Natural killer cell (primary cell): Measurements from ENCODE around the gene SPTBN4. TPM values are rescaled to one million over a fixed set of nuclear protein-coding genes. Genes with fewer than 3 reads are reported as not detected.
A peak's percentile ranks its signal among the peaks of the same experiment; 100 is the strongest.

ENCODE experiments used
- ATAC-seq, 3 donors: fragments of 150-1000 bp in 2 of 3; fragments of 200-7000 bp in 1 of 3; cut with Tn5 transposase; 1 replicate in 1 of 3; 2 replicates in 2 of 3; pipeline ENCODE4 v1.10.0; 2021; ENCODE audit warnings: mild to moderate bottlenecking in 2 of 3, moderate library complexity in 2 of 3
- DNase-seq, 2 donors: peaks; one replicate each; pipeline versions ENCODE4 v3.0.0 to v3.0.0-alpha.2; 2013 to 2021; ENCODE audit warnings: mixed read lengths in 1 of 2
- H3K27ac ChIP-seq: one replicate; pipeline ENCODE4 v1.5.1; 2013; ENCODE audit warnings: mild to moderate bottlenecking, low read length
- H3K27me3 ChIP-seq: one replicate; pipeline ENCODE4 v1.6.1; 2013; ENCODE audit warnings: low read length; ENCODE audit not compliant: control insufficient read depth, insufficient read depth
- H3K36me3 ChIP-seq: one replicate; pipeline ENCODE4 v1.6.1; 2013; ENCODE audit warnings: low read length; ENCODE audit not compliant: control insufficient read depth, insufficient read depth
- H3K4me1 ChIP-seq: one replicate; pipeline ENCODE4 v1.6.1; 2013; ENCODE audit warnings: low read length; ENCODE audit not compliant: control insufficient read depth, insufficient read depth
- H3K4me3 ChIP-seq: one replicate; pipeline ENCODE4 v1.5.1; 2013; ENCODE audit warnings: low read length
- H3K9me3 ChIP-seq: one replicate; pipeline ENCODE4 v1.6.1; 2013; ENCODE audit warnings: low read length; ENCODE audit not compliant: control insufficient read depth, insufficient read depth
- H3K27ac Mint-ChIP-seq, 2 donors: one replicate each; pipeline ENCODE4 v1.8.0; 2022; ENCODE audit warnings: mild to moderate bottlenecking in 2 of 2, mixed read lengths in 2 of 2, moderate library complexity in 1 of 2
- H3K27me3 Mint-ChIP-seq, 2 donors: one replicate each; pipeline ENCODE4 v1.8.0; 2022; ENCODE audit warnings: low read depth in 2 of 2, mixed read lengths in 2 of 2
- H3K36me3 Mint-ChIP-seq: one replicate; pipeline ENCODE4 v1.8.0; 2022; ENCODE audit warnings: mixed read lengths
- H3K4me1 Mint-ChIP-seq, 2 donors: one replicate each; pipeline ENCODE4 v1.8.0; 2022; ENCODE audit warnings: mixed read lengths in 2 of 2
- H3K4me3 Mint-ChIP-seq: one replicate; pipeline ENCODE4 v1.8.0; 2022; ENCODE audit warnings: mild to moderate bottlenecking, moderate library complexity, mixed read lengths
- H3K9me3 Mint-ChIP-seq, 2 donors: one replicate each; pipeline ENCODE4 v1.8.0; 2022; ENCODE audit warnings: mixed read lengths in 2 of 2
- WGBS: methylation state at CpG from one replicate; pipeline ENCODE4 v1.1.7; 2013; ENCODE audit warnings: missing lambda C conversion rate; ENCODE audit not compliant: insufficient coverage; 5-methylcytosine and 5-hydroxymethylcytosine counted together
- intact Hi-C: fragments of 100-400 bp; cut with micrococcal nuclease; formaldehyde crosslinking; loops from one replicate; pipeline ENCODE4 v1.14.2; 2022
- total RNA-seq, 4 donors: library from RNA; stranded (reverse); fragments of 120-200 nt in 1 of 4; gene quantifications; one replicate each; pipeline versions ENCODE4 v1.2.3 to v1.2.4, GENCODE V29; 2013 to 2022
- TF ChIP-seq, protein P1 (sequence below): fragments of 200-600 bp; IDR thresholded peaks from one replicate; pipeline ENCODE4 v1.8.0; 2022; ENCODE audit warnings: antibody characterized with exemption

The SPTBN4 gene
- total RNA-seq, 3 donors from 2014 or later (not counting 1 experiment from before 2014, with no cell fraction given) = 0.16 to 0.63 (median 0.31) TPM

DNA sequence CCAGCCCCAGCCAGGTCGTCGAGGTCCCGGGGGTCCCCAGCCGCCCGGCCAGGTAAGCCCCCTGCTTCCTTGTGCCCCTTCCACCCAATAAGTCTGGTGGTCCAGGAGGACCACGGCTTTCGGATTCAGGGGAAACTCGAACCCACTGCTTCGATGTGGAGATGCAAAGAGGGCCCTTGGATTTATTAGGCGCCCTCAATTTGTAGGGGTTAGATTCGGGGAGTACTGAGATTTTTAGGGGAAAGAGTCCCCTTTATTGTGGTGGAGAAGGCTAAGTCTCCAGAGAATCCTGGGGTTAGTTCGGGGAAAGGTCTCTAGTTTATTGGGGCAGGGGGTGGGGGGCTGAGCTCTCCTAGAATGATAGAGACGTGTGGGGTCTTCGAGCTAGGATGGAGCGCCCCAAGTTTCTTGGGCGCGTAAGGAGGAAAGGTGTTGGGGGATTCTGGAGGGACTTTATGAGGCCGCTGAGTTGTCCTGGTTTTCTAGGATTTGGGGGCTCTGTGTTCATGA lies 130.6 kb downstream of the SPTBN4 start:
- TF ChIP-seq, protein P1, sequence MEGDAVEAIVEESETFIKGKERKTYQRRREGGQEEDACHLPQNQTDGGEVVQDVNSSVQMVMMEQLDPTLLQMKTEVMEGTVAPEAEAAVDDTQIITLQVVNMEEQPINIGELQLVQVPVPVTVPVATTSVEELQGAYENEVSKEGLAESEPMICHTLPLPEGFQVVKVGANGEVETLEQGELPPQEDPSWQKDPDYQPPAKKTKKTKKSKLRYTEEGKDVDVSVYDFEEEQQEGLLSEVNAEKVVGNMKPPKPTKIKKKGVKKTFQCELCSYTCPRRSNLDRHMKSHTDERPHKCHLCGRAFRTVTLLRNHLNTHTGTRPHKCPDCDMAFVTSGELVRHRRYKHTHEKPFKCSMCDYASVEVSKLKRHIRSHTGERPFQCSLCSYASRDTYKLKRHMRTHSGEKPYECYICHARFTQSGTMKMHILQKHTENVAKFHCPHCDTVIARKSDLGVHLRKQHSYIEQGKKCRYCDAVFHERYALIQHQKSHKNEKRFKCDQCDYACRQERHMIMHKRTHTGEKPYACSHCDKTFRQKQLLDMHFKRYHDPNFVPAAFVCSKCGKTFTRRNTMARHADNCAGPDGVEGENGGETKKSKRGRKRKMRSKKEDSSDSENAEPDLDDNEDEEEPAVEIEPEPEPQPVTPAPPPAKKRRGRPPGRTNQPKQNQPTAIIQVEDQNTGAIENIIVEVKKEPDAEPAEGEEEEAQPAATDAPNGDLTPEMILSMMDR = no peak
- H3K4me3 ChIP-seq = no peak overlapping the region
- H3K9me3 ChIP-seq = no peaks in the 10 kb centered on the region
- ATAC-seq (no peak), DNase-seq (no peak)
- 14% methylated on average over 18 of the region's 18 CpGs for WGBS
- Mint-ChIP-seq H3K27me3 (peaks cover 14 to 40% of the 10 kb centered on the region in 2 donors), H3K9me3 (no peaks in the 10 kb centered on the region), H3K4me3 (peak overlapping the region; percentile 40), H3K36me3 (no peaks in the 10 kb centered on the region), H3K27ac (no peak overlapping the region), H3K4me1 (peaks cover 24 to 47% of the 10 kb centered on the region in 2 donors)
- peaks cover 61% of the 10 kb centered on the region for H3K4me1 ChIP-seq
- intact Hi-C loops = loop anchor here (5.0 kb wide), 2 partner anchors 45 to 175 kb away; no protein-coding TSS in a partner anchor
- H3K27ac ChIP-seq = no peak overlapping the region
- H3K36me3 ChIP-seq = no peaks in the 10 kb centered on the region
- H3K27me3 ChIP-seq = peaks cover 48% of the 10 kb centered on the region

DNA sequence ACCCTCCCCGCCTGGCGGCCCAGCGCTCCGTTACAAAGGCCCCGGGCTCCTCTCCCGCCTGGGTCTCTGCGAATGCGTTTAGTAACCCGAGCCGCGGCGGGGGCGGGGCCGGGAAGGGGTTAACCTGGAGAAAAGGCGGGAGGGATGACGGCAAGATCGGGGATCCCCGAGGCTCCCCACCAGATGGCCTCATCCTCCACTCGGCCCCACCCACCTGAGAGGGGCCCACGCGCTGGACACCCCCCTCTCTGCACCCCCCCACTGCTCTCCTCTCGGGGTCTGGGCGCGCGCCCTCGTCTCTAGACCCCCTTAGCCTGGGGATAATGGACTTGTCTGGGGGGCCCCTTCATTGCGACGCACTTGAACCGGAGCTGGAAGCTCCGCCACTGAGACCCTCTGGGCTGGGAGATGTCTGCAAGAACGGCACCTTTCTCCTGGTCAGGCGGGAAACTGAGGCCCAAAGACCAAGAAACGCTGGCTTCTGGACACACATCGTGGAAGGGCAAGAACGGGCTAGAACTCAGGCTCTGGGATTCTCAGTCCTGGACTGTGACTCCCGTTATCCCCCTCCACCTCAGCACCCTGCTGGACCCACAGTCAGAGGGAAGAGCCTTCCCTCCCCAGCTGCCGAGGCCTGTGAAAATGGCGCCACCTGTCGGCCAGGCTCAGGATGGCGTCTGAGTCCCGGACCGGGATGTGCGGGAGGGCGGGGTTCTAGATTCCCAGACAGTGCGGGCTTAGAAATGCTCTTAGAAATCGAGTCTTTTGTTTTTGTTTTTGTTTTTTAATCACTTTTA lies 131.5 kb downstream of the SPTBN4 start:
- no peaks in the 10 kb centered on the region for H3K9me3 Mint-ChIP-seq
- no peaks in the 10 kb centered on the region for H3K36me3 Mint-ChIP-seq
- no peak overlapping the region for H3K4me3 ChIP-seq
- ATAC-seq = peak; percentile 71 to 81 (median 76)
- H3K27me3 ChIP-seq = peaks cover 55% of the 10 kb centered on the region
- H3K4me3 Mint-ChIP-seq = no peak overlapping the region
- WGBS = 2% methylated on average over 44 of the region's 46 CpGs
- H3K9me3 ChIP-seq = no peaks in the 10 kb centered on the region
- TF ChIP-seq, protein P1 = peak; percentile 96
- H3K27ac ChIP-seq = no peak overlapping the region
- peaks cover 24 to 53% of the 10 kb centered on the region in 2 donors for H3K4me1 Mint-ChIP-seq
- intact Hi-C loops = loop anchor here (1.0 to 5.0 kb wide), 3 partner anchors 46 to 176 kb away; no protein-coding TSS in a partner anchor
- DNase-seq = peak; percentile 86 to 91
- H3K36me3 ChIP-seq = no peaks in the 10 kb centered on the region
- H3K27ac Mint-ChIP-seq = no peak overlapping the region
- peaks cover 14 to 49% of the 10 kb centered on the region in 2 donors for H3K27me3 Mint-ChIP-seq
- peaks cover 71% of the 10 kb centered on the region for H3K4me1 ChIP-seq

DNA sequence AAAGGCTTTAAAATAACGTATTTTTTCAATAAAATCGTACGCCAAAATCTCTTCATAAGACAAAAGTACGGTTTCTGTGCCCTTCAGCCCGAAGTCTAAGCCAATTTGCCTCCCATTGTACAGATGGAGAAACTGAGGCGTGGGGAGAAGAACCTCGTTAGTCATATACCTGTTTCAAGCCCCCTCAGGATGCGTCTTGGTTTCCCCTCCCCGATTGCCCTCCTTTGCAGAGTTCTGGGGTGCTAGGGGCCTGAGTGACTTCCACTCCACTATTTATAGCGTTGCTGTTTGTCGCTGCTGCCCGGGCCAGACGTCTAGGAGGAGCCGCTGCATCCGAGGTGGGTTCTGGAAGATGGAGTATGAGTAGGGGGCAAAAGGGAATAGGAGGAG lies 132.1 kb downstream of the SPTBN4 start:
- Mint-ChIP-seq H3K4me1 (peaks cover 26 to 58% of the 10 kb centered on the region in 2 donors), H3K27ac (no peak overlapping the region), H3K4me3 (no peak overlapping the region), H3K36me3 (no peaks in the 10 kb centered on the region), H3K27me3 (peaks cover 14 to 51% of the 10 kb centered on the region in 2 donors), H3K9me3 (no peaks in the 10 kb centered on the region)
- TF ChIP-seq, protein P1 = peak; percentile 29
- Histone ChIP-seq H3K27ac (no peak overlapping the region), H3K27me3 (peaks cover 55% of the 10 kb centered on the region), H3K4me1 (peaks cover 77% of the 10 kb centered on the region), H3K9me3 (no peaks in the 10 kb centered on the region), H3K4me3 (no peak overlapping the region), H3K36me3 (no peaks in the 10 kb centered on the region)
- ATAC-seq (no peak), DNase-seq (no peak)
- intact Hi-C loops = loop anchor here (1.0 to 5.0 kb wide), 3 partner anchors 47 to 177 kb away; no protein-coding TSS in a partner anchor
- WGBS = 8% methylated on average over 14 of the region's 15 CpGs
